Body of pancreas (tissue), 4 donors: ENCODE measurements around the gene CCDC86. TPM values are rescaled to one million over a fixed set of nuclear protein-coding genes. Genes with fewer than 3 reads are reported as not detected.

Experiments used
- ATAC-seq: fragments of 150-250 bp; one replicate; pipeline ENCODE4 v1.9.1; 2016
- DNase-seq, 4 donors: peaks; one replicate each; pipeline ENCODE4 v3.0.0-alpha.2; 2019
- H3K27ac ChIP-seq, 4 donors: fragments of 200-600 bp; sonication (generic); 1 replicate in 3 of 4; 2 replicates in 1 of 4; pipeline versions ENCODE4 v1.5.1 to v1.6.1; 2016 to 2019; ENCODE audit warnings: mild to moderate bottlenecking in 1 of 4, mixed read lengths in 1 of 4, moderate library complexity in 1 of 4
- H3K27me3 ChIP-seq, 2 donors: fragments of 200-600 bp; sonication (generic); one replicate each; pipeline ENCODE4 v1.6.0; 2016; ENCODE audit warnings: mild to moderate bottlenecking in 1 of 2
- H3K36me3 ChIP-seq, 2 donors: fragments of 200-600 bp; sonication (generic); replicated peaks in 1 of 2; 2 replicates each; pipeline ENCODE4 v1.5.1; 2016; ENCODE audit warnings: low read depth in 2 of 2; ENCODE audit not compliant: insufficient read depth in 1 of 2
- H3K4me1 ChIP-seq: fragments of 200-600 bp; sonication (generic); one replicate; pipeline ENCODE4 v1.6.0; 2016
- H3K4me3 ChIP-seq, 2 donors: fragments of 200-600 bp; sonication (generic); 1 replicate in 1 of 2; 2 replicates in 1 of 2; pipeline ENCODE4 v1.5.1; 2016 to 2019
- H3K9me3 ChIP-seq, 3 donors: fragments of 200-600 bp; sonication (generic); 1 replicate in 2 of 3; 2 replicates in 1 of 3; pipeline ENCODE4 v1.5.1; 2016
- POLR2A ChIP-seq, 3 donors: fragments of 450-650 bp; IDR thresholded peaks; one replicate each; pipeline ENCODE4 v1.6.1; 2016; ENCODE audit warnings: antibody characterized with exemption in 3 of 3, mild to moderate bottlenecking in 2 of 3
- WGBS, 2 donors: methylation state at CpG; one replicate each; pipeline ENCODE4 v1.1.5; 2017; 5-methylcytosine and 5-hydroxymethylcytosine counted together
- intact Hi-C: fragments of 100-400 bp; cut with DNase I; formaldehyde crosslinking; loops from one replicate; pipeline ENCODE4 v1.15.1; 2023
- total RNA-seq, 2 donors: library from RNA; depleted of rRNA; stranded (reverse); fragments of >200 nt; gene quantifications; one replicate each; pipeline ENCODE4 v1.1.0, GENCODE V29; 2016
- TF ChIP-seq, protein P1 (sequence below), 7 experiments: fragments of 450-650 bp in 4 of 7; fragments of 200-600 bp in 3 of 7; sonication (generic) in 3 of 7; IDR thresholded peaks; one replicate each; pipeline ENCODE4 v1.5.1; 2016 to 2019; ENCODE audit warnings: antibody characterized with exemption in 7 of 7

CCDC86 gene
- total RNA-seq, 2 donors from 2014 or later: 14.8 to 26.4 TPM

DNA sequence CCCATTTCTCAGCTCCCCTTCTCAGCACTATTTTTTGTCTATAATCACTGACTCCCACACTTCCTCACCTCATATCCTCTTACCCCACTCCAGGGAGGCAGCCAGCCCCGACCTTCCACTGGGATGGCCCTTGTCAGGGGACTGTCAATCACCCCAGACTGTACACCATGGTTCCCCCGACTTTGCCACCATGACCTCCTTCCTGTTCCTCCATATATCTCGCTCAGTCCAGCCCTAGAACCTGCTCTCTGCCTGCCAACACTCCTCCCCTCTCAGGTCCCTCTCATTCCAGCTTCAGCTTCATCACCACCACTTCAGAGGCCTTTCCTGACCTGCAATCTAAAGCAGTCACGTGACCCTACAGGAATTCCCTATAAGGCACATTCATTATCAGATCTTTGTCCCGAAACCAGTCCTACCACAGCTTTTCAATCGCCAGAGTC lies 48.0 kb downstream of the CCDC86 start:
- H3K36me3 ChIP-seq: peaks cover 0 to 8% of the 10 kb centered on the region in 2 donors
- no peak overlapping the region for H3K4me3 ChIP-seq
- 29 to 55% methylated on average over 6 of the region's 6 CpGs for WGBS, 2 donors
- H3K27ac ChIP-seq: no peak overlapping the region
- DNase-seq (no peak), ATAC-seq (no peak)
- H3K27me3 ChIP-seq: no peaks in the 10 kb centered on the region
- intact Hi-C loops: no loop called here
- H3K9me3 ChIP-seq: no peaks in the 10 kb centered on the region
- H3K4me1 ChIP-seq: no peaks in the 10 kb centered on the region
- no peak for TF ChIP-seq POLR2A (IDR thresholded peaks at IDR 0.05)
- TF ChIP-seq, protein P1, sequence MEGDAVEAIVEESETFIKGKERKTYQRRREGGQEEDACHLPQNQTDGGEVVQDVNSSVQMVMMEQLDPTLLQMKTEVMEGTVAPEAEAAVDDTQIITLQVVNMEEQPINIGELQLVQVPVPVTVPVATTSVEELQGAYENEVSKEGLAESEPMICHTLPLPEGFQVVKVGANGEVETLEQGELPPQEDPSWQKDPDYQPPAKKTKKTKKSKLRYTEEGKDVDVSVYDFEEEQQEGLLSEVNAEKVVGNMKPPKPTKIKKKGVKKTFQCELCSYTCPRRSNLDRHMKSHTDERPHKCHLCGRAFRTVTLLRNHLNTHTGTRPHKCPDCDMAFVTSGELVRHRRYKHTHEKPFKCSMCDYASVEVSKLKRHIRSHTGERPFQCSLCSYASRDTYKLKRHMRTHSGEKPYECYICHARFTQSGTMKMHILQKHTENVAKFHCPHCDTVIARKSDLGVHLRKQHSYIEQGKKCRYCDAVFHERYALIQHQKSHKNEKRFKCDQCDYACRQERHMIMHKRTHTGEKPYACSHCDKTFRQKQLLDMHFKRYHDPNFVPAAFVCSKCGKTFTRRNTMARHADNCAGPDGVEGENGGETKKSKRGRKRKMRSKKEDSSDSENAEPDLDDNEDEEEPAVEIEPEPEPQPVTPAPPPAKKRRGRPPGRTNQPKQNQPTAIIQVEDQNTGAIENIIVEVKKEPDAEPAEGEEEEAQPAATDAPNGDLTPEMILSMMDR (IDR thresholded peaks at IDR 0.05): no peak

DNA sequence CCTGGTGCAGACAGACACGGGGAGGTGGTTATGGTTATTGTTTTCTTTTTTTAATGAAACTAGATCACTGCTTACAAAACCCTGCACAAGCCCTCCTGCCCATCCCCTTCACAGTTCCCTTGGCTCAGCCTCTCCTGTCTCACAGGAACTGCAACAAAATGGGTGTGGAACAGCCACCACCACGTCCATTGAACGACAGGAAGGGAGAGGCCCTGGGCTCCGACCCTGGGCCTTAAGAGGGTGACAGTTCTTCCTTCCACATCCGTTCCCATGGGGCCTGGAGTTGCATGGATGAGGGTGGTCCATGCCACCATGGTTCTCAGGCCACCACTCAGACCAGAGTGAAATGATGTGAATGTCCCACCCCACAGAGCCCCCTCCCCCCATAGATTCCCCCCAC lies 48.8 kb downstream of the CCDC86 start:
- Histone ChIP-seq H3K9me3 (no peaks in the 10 kb centered on the region), H3K27me3 (no peaks in the 10 kb centered on the region), H3K4me1 (no peaks in the 10 kb centered on the region), H3K27ac (no peak overlapping the region), H3K4me3 (no peak overlapping the region), H3K36me3 (peaks cover 0 to 14% of the 10 kb centered on the region in 2 donors)
- DNase-seq: no peak
- intact Hi-C loops: no loop called here
- TF ChIP-seq POLR2A (IDR thresholded peaks at IDR 0.05): no peak
- TF ChIP-seq, protein P1 (IDR thresholded peaks at IDR 0.05): no peak
- 65 to 67% methylated on average over 5 of the region's 5 CpGs for WGBS, 2 donors
- no peak for ATAC-seq

DNA sequence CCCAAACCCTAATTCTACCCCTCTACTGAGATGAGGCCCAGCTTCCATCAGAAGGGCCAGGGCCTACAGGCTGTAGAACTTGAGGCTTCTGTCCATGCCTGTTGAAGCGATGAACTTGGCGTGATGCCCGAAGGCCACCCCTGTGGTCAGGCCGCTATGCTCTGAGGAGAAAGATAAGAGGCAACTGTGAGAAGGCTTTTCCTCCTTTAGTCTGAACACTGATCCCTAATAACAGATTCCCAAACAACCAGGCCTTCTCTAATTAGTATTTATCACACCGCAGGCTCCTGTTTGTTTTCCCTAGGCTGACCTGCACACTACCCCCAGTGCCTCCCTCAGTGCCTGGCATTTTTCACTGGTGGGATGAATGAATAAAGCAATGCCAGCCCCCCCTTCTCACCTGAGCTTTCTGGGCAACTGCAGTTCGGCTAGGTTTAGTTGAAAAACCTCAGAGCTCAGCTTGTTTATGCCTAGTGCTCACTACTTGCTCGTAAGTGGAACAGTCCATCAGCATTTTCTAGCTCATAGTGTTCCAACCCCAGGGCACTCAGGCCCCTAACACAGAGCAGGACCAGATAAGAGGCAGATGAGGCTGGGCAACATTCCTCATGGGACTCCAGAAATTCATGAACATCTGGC lies 49.3 kb downstream of the CCDC86 start:
- ATAC-seq: no peak
- intact Hi-C loops: no loop called here
- TF ChIP-seq, protein P1 (IDR thresholded peaks at IDR 0.05): no peak
- TF ChIP-seq POLR2A (IDR thresholded peaks at IDR 0.05): no peak
- no peak overlapping the region for H3K27ac ChIP-seq
- no peaks in the 10 kb centered on the region for H3K9me3 ChIP-seq
- no peaks in the 10 kb centered on the region for H3K27me3 ChIP-seq
- WGBS, 2 donors: 74 to 90% methylated on average over 7 of the region's 7 CpGs
- no peaks in the 10 kb centered on the region for H3K4me1 ChIP-seq
- DNase-seq: no peak
- no peak overlapping the region for H3K4me3 ChIP-seq
- peaks cover 0 to 19% of the 10 kb centered on the region in 2 donors for H3K36me3 ChIP-seq

DNA sequence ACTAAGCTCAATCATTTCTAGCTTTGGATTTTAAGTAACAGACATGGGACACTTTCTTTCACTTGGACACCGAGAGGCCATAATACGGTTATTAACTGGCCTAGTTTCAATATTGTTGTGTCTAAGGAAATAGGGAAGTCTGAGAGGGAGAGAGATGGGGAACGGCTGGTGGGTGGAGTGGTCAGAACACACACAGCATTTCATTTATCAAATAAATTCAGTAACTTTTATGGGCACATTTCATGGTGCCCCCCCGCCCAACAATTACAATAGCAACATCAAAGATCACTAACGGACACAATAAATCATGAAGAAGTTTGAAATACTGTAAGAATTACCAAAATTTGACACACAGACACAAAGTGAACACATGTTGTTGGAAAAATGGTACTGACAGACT lies 53.8 kb downstream of the CCDC86 start:
- intact Hi-C loops: no loop called here
- Histone ChIP-seq H3K4me3 (no peak overlapping the region), H3K27ac (no peak overlapping the region), H3K9me3 (no peaks in the 10 kb centered on the region), H3K4me1 (no peaks in the 10 kb centered on the region), H3K36me3 (peaks cover 27 to 50% of the 10 kb centered on the region in 2 donors), H3K27me3 (no peaks in the 10 kb centered on the region)
- DNase-seq (no peak), ATAC-seq (no peak)
- WGBS, 2 donors: 75 to 85% methylated on average over 5 of the region's 5 CpGs
- no peak for TF ChIP-seq POLR2A (IDR thresholded peaks at IDR 0.05)

DNA sequence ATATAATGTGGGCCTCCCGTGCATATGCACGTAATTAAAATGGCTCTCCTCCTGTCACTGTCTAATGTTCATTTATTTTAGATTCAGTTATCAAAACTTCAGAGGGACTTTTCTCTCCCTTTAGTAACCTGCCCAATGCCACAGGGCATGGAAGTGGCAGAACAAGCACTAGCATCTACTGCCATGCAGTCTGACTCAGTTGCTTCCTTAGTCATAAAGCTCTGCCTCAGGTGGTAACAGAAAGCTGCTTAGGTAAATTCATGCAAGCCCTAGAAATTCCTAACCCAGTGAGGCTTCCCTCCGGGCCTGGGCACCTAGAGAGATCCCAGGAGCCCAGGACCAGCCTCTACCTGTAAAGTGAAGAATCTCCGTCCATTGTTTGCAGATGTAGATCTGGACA lies 55.6 kb downstream of the CCDC86 start:
- ATAC-seq: no peak
- Histone ChIP-seq H3K9me3 (no peaks in the 10 kb centered on the region), H3K4me1 (no peaks in the 10 kb centered on the region), H3K27me3 (no peaks in the 10 kb centered on the region), H3K4me3 (no peak overlapping the region), H3K36me3 (peaks cover 29 to 65% of the 10 kb centered on the region in 2 donors), H3K27ac (no peak overlapping the region)
- 96% methylated on average over 4 of the region's 4 CpGs for WGBS, 2 donors
- TF ChIP-seq, protein P1 (IDR thresholded peaks at IDR 0.05): no peak
- TF ChIP-seq POLR2A (IDR thresholded peaks at IDR 0.05): no peak
- no peak for DNase-seq
- intact Hi-C loops: no loop called here
